SK-N-SH (cell line): ENCODE data around the gene VDR. TPM values are rescaled to one million over a fixed set of nuclear protein-coding genes. Genes with fewer than 3 reads are reported as not detected.

ENCODE experiments used
- CTCF ChIA-PET: fragments of 300-600, 350-600 bp; formaldehyde crosslinking; extraction: SDS; loops from one replicate; lab custom pipeline; 2021; lab: Yijun Ruan, JAX
- POLR2A ChIA-PET: fragments of 350-600 bp; sonication (Branson Sonifier 250); formaldehyde crosslinking; extraction: SDS; loops from one replicate; lab custom pipeline; 2020; ENCODE audit warnings: antibody characterized with exemption, inconsistent platforms; lab: Yijun Ruan, JAX
- DNase-seq: peaks from one replicate; pipeline ENCODE4 v3.0.0; 2012
- H2AFZ ChIP-seq: fragments of 200-600 bp; sonication (generic); 2 replicates; pipeline ENCODE4 v1.8.1; 2016; ENCODE audit warnings: antibody characterized with exemption, mild to moderate bottlenecking, low read depth
- H3F3A ChIP-seq: fragments of 200-600 bp; sonication (generic); replicated peaks from 2 replicates; pipeline ENCODE3; 2016; ENCODE audit warnings: antibody characterized with exemption, mild to moderate bottlenecking; ENCODE audit not compliant: insufficient read depth
- H3K27ac ChIP-seq, 2 experiments: fragments of 200-500 bp in 1 of 2; fragments of 200-600 bp in 1 of 2; sonication (Bioruptor generic) in 1 of 2; sonication (generic), shearing (Covaris generic) in 1 of 2; 2 replicates each; pipeline versions ENCODE4 v1.5.1 to v1.6.1; 2014 to 2016; ENCODE audit warnings: low read depth in 2 of 2, inconsistent platforms in 1 of 2, low read length in 1 of 2, mild to moderate bottlenecking in 1 of 2, mixed read lengths in 1 of 2
- H3K27me3 ChIP-seq: fragments of 200-600 bp; sonication (generic), shearing (Covaris generic); 2 replicates; pipeline ENCODE4 v1.6.1; 2016; ENCODE audit warnings: mixed run types; ENCODE audit not compliant: insufficient read depth
- H3K36me3 ChIP-seq, 2 experiments: fragments of 200-500 bp in 1 of 2; fragments of 200-600 bp in 1 of 2; sonication (Bioruptor generic) in 1 of 2; sonication (generic) in 1 of 2; replicated peaks in 1 of 2; 2 replicates each; pipeline versions ENCODE3 to v1.5.1; 2014 to 2016; ENCODE audit warnings: low read length in 1 of 2, mild to moderate bottlenecking in 1 of 2; ENCODE audit not compliant: insufficient read depth in 2 of 2, control insufficient read depth in 1 of 2
- H3K4me1 ChIP-seq, 2 experiments: fragments of 200-500 bp in 1 of 2; fragments of 200-600 bp in 1 of 2; sonication (Bioruptor generic) in 1 of 2; sonication (generic), shearing (Covaris generic) in 1 of 2; 2 replicates each; pipeline versions ENCODE4 v1.5.1 to v1.6.1; 2014 to 2016; ENCODE audit warnings: low read depth in 1 of 2, low read length in 1 of 2, mixed run types in 1 of 2; ENCODE audit not compliant: insufficient read depth in 2 of 2, control insufficient read depth in 1 of 2
- H3K4me2 ChIP-seq: fragments of 200-600 bp; sonication (generic), shearing (Covaris generic); 2 replicates; pipeline ENCODE4 v1.6.1; 2017; ENCODE audit warnings: mixed run types
- H3K4me3 ChIP-seq, 2 experiments: fragments of 200-500 bp in 1 of 2; fragments of 200-600 bp in 1 of 2; sonication (Bioruptor generic) in 1 of 2; sonication (generic), shearing (Covaris generic) in 1 of 2; 2 replicates each; pipeline versions ENCODE4 v1.5.1 to v1.8.1; 2014 to 2016; ENCODE audit warnings: low read depth in 2 of 2, inconsistent platforms in 1 of 2, low read length in 1 of 2, mild to moderate bottlenecking in 1 of 2, mixed read lengths in 1 of 2, moderate library complexity in 1 of 2
- H3K79me2 ChIP-seq: fragments of 200-600 bp; sonication (generic); 2 replicates; pipeline ENCODE4 v1.8.1; 2017; ENCODE audit warnings: mild to moderate bottlenecking; ENCODE audit not compliant: insufficient read depth
- H3K9ac ChIP-seq: fragments of 200-600 bp; sonication (generic); 2 replicates; pipeline ENCODE4 v1.6.1; 2017; ENCODE audit warnings: mixed run types
- H3K9me2 ChIP-seq: fragments of 200-600 bp; sonication (generic); 2 replicates; pipeline ENCODE4 v1.6.1; 2017; ENCODE audit warnings: mixed run types
- H3K9me3 ChIP-seq: fragments of 200-600 bp; sonication (generic); 2 replicates; pipeline ENCODE4 v1.6.1; 2017; ENCODE audit warnings: mixed run types, mild to moderate bottlenecking, moderate library complexity
- H4K20me1 ChIP-seq: fragments of 200-600 bp; sonication (generic); 2 replicates; pipeline ENCODE4 v1.6.1; 2017; ENCODE audit warnings: mild to moderate bottlenecking, mixed run types; ENCODE audit not compliant: insufficient read depth
- FOSL2 ChIP-seq: IDR thresholded peaks from 2 replicates; pipeline ENCODE4 v1.4.0; 2012; ENCODE audit warnings: low read depth, mild to moderate bottlenecking, moderate library complexity, borderline replicate concordance
- FOXM1 ChIP-seq: IDR thresholded peaks from 2 replicates; pipeline ENCODE4 v1.4.0; 2012; ENCODE audit warnings: low read depth, mild to moderate bottlenecking
- MEF2A ChIP-seq: IDR thresholded peaks from 2 replicates; pipeline ENCODE4 v1.4.0; 2012; ENCODE audit warnings: low read depth, borderline replicate concordance
- MXI1 ChIP-seq: IDR thresholded peaks from 2 replicates; pipeline ENCODE4 v1.6.1; 2012; ENCODE audit warnings: mild to moderate bottlenecking, low read depth, low read length, improper control_type of control experiment
- POLR2AphosphoS5 ChIP-seq: IDR thresholded peaks from 2 replicates; pipeline ENCODE4 v1.6.1; 2012; ENCODE audit warnings: low read depth, low read length
- RAD21 ChIP-seq: IDR thresholded peaks from 2 replicates; pipeline ENCODE4 v1.6.1; 2012; ENCODE audit warnings: mild to moderate bottlenecking, low read length
- RCOR1 ChIP-seq: fragments of 150-350 bp; IDR thresholded peaks from 2 replicates; pipeline ENCODE4 v1.6.1; 2017; ENCODE audit warnings: antibody characterized with exemption, low read length
- RXRA ChIP-seq: IDR thresholded peaks from 2 replicates; pipeline ENCODE4 v1.4.0; 2012; ENCODE audit warnings: low read depth, mild to moderate bottlenecking, borderline replicate concordance
- TCF12 ChIP-seq: IDR thresholded peaks from 2 replicates; pipeline ENCODE4 v1.4.0; 2012
- YY1 ChIP-seq: IDR thresholded peaks from 2 replicates; pipeline ENCODE4 v1.4.0; 2012; ENCODE audit warnings: low read depth, mild to moderate bottlenecking
- WGBS: methylation state at CpG from one replicate; pipeline ENCODE4 v1.1.6; 2017; ENCODE audit warnings: low lambda C conversion rate; 5-methylcytosine and 5-hydroxymethylcytosine counted together
- polyA plus RNA-seq, 3 experiments: library from polyadenylated mRNA; depleted of rRNA; stranded (reverse); fragments of >200 nt; gene quantifications; 2 replicates each; pipeline ENCODE4 v1.2.3, GENCODE V29; 2012
- TF ChIP-seq, protein P1 (sequence below): IDR thresholded peaks from 2 replicates; pipeline ENCODE4 v1.4.0; 2012; ENCODE audit warnings: low read depth, borderline replicate concordance
- TF ChIP-seq, protein P2 (sequence below): IDR thresholded peaks from 2 replicates; pipeline ENCODE4 v1.4.0; 2012; ENCODE audit warnings: low read depth, borderline replicate concordance
- TF ChIP-seq, protein P3 (sequence below): IDR thresholded peaks from 2 replicates; pipeline ENCODE4 v1.6.1; 2012; ENCODE audit warnings: mild to moderate bottlenecking, low read depth, low read length, moderate library complexity

Gene VDR
- polyA plus RNA-seq, 1 of the 3 experiments (the other 2 are of a cell fraction): 0.33 TPM

DNA sequence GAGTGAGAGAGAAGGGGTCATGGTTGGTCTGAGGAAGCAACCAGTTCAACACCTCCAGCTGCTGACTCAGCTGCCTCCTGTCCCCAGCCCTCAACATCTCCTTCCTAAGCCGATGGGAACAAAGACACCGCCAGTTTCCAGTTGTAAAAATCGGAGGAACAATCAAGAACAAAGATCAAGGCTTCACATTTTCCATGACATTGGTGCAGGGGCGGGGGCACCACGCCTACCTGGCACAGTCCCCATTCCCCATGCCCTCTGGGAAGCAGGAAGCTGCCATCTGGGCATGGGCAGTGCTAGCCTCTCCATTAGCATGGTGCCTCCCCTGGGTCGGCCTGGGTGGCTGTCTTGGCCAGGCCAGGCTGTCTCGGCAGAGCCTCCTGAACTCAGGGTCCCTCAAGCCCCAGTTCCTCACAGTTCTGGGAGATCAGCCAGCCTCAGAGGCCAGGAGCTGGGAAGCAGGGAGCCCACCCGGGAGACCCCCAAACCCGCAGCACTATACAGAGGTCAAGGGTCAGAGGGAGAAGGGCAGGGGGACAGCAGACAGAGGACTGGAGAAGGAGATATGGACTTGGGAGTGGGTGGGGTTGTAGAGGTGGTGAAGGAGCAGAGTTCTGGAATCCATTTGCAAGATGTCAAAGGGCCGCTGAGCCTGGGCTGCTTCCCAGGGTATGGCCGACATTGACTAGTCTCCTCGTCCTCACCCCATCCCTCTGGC, 39.0 kb upstream of the VDR start:
- Histone ChIP-seq H2AFZ (no peak overlapping the region), H3F3A (no peaks in the 10 kb centered on the region), H3K79me2 (no peaks in the 10 kb centered on the region), H3K4me3 (no peak overlapping the region), H3K27me3 (no peaks in the 10 kb centered on the region), H3K4me1 (peaks cover 0 to 2% of the 10 kb centered on the region in 2 experiments; a peak in 1 of 4 replicates), H3K9me2 (no peaks in the 10 kb centered on the region), H3K36me3 (no peaks in the 10 kb centered on the region), H4K20me1 (no peaks in the 10 kb centered on the region), H3K27ac (no peak overlapping the region), H3K9me3 (no peaks in the 10 kb centered on the region), H3K4me2 (no peak overlapping the region), H3K9ac (no peak overlapping the region)
- WGBS: 82% methylated on average over 8 of the region's 12 CpGs
- peak; percentile 42 for DNase-seq
- no peak for TF ChIP-seq MEF2A
- TF ChIP-seq, protein P1, sequence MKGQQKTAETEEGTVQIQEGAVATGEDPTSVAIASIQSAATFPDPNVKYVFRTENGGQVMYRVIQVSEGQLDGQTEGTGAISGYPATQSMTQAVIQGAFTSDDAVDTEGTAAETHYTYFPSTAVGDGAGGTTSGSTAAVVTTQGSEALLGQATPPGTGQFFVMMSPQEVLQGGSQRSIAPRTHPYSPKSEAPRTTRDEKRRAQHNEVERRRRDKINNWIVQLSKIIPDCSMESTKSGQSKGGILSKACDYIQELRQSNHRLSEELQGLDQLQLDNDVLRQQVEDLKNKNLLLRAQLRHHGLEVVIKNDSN: no peak
- no peak for TF ChIP-seq RCOR1
- no peak for TF ChIP-seq RAD21
- TF ChIP-seq, protein P2, sequence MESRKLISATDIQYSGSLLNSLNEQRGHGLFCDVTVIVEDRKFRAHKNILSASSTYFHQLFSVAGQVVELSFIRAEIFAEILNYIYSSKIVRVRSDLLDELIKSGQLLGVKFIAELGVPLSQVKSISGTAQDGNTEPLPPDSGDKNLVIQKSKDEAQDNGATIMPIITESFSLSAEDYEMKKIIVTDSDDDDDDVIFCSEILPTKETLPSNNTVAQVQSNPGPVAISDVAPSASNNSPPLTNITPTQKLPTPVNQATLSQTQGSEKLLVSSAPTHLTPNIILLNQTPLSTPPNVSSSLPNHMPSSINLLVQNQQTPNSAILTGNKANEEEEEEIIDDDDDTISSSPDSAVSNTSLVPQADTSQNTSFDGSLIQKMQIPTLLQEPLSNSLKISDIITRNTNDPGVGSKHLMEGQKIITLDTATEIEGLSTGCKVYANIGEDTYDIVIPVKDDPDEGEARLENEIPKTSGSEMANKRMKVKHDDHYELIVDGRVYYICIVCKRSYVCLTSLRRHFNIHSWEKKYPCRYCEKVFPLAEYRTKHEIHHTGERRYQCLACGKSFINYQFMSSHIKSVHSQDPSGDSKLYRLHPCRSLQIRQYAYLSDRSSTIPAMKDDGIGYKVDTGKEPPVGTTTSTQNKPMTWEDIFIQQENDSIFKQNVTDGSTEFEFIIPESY: no peak
- TF ChIP-seq FOXM1: no peak
- TF ChIP-seq YY1: no peak
- no peak for TF ChIP-seq FOSL2
- TF ChIP-seq, protein P3, sequence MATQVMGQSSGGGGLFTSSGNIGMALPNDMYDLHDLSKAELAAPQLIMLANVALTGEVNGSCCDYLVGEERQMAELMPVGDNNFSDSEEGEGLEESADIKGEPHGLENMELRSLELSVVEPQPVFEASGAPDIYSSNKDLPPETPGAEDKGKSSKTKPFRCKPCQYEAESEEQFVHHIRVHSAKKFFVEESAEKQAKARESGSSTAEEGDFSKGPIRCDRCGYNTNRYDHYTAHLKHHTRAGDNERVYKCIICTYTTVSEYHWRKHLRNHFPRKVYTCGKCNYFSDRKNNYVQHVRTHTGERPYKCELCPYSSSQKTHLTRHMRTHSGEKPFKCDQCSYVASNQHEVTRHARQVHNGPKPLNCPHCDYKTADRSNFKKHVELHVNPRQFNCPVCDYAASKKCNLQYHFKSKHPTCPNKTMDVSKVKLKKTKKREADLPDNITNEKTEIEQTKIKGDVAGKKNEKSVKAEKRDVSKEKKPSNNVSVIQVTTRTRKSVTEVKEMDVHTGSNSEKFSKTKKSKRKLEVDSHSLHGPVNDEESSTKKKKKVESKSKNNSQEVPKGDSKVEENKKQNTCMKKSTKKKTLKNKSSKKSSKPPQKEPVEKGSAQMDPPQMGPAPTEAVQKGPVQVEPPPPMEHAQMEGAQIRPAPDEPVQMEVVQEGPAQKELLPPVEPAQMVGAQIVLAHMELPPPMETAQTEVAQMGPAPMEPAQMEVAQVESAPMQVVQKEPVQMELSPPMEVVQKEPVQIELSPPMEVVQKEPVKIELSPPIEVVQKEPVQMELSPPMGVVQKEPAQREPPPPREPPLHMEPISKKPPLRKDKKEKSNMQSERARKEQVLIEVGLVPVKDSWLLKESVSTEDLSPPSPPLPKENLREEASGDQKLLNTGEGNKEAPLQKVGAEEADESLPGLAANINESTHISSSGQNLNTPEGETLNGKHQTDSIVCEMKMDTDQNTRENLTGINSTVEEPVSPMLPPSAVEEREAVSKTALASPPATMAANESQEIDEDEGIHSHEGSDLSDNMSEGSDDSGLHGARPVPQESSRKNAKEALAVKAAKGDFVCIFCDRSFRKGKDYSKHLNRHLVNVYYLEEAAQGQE: no peak
- TF ChIP-seq POLR2AphosphoS5: no peak
- TF ChIP-seq RXRA: no peak
- TF ChIP-seq MXI1: no peak
- TF ChIP-seq TCF12: no peak
- ChIA-PET POLR2A (no interaction called here), CTCF (interaction anchor here (1.7 to 2.0 kb wide), 2 partner anchors 20 to 38 kb away, joined by 4 to 9 read pairs; partner anchors contain the start of genes TMEM106C and VDR)
